Psoas muscle (tissue), 8 donors: ENCODE measurements around the gene HTR1B. TPM values are rescaled to one million over a fixed set of nuclear protein-coding genes. Genes with fewer than 3 reads are reported as not detected.

ENCODE experiments used
- ATAC-seq, 4 donors: fragments of 200-7000 bp; cut with Tn5 transposase; one replicate each; pipeline ENCODE4 v1.9.1; 2020; ENCODE audit warnings: moderate library complexity in 3 of 4, mild to moderate bottlenecking in 2 of 4
- DNase-seq, 2 donors: peaks; one replicate each; pipeline ENCODE4 v3.0.0-alpha.2; 2020
- H3K27ac ChIP-seq: fragments of 200-600 bp; one replicate; pipeline ENCODE4 v1.8.0; 2022
- H3K27me3 ChIP-seq, 3 donors: fragments of 200-600 bp in 1 of 3; one replicate each; pipeline versions ENCODE4 v1.6.1 to v1.8.0; 2013 to 2022; ENCODE audit warnings: low read length in 2 of 3, mild to moderate bottlenecking in 2 of 3, moderate library complexity in 1 of 3; ENCODE audit not compliant: insufficient read depth in 3 of 3
- H3K36me3 ChIP-seq, 2 donors: fragments of 200-600 bp in 1 of 2; one replicate each; pipeline versions ENCODE4 v1.6.1 to v1.8.0; 2013 to 2022; ENCODE audit warnings: low read depth in 1 of 2, mild to moderate bottlenecking in 1 of 2, moderate library complexity in 1 of 2; ENCODE audit not compliant: insufficient read depth in 1 of 2
- H3K4me1 ChIP-seq: fragments of 200-600 bp; one replicate; pipeline ENCODE4 v1.8.0; 2022
- H3K4me3 ChIP-seq: fragments of 200-600 bp; one replicate; pipeline ENCODE4 v1.8.0; 2022; ENCODE audit warnings: mild to moderate bottlenecking
- H3K9me3 ChIP-seq: fragments of 200-600 bp; one replicate; pipeline ENCODE4 v1.8.0; 2022
- WGBS, 3 donors: extraction: QIAGEN DNeasy Blood & Tissue Kit; methylation state at CpG; one replicate each; pipeline versions ENCODE4 v1.1.6 to v1.1.7; 2013; 5-methylcytosine and 5-hydroxymethylcytosine counted together
- intact Hi-C, 2 donors: fragments of 100-400 bp; cut with DNase I; formaldehyde crosslinking; loops; one replicate each; pipeline versions ENCODE4 v1.11.0 to v1.14.2; 2022
- polyA plus RNA-seq, 3 donors: library from polyadenylated mRNA; stranded (reverse); fragments of 200-250 nt; gene quantifications; one replicate each; pipeline ENCODE4 v1.2.3, GENCODE V29; 2013
- total RNA-seq, 4 donors: library from RNA; stranded (reverse); fragmentation: NEBNext Ultra II Directional in 2 of 4; extraction: Animal tissue kit (Norgen Biotek cat#: 25700) in 2 of 4; gene quantifications; one replicate each; pipeline versions ENCODE4 v1.2.1 to v1.2.4, GENCODE V29; 2021 to 2023
- TF ChIP-seq, protein P1 (sequence below): fragments of 200-600 bp; IDR thresholded peaks from one replicate; pipeline ENCODE4 v1.8.0; 2022; ENCODE audit warnings: antibody characterized with exemption
- donor health status: healthy with polysubstance abuse.
- donor health status: DM: no; HTN: no; CAD: no; lungs with moderate emphysema.
- donor health status: Bipolar disorder and iron deficiency.
- donor health status: healthy.
- donor health status: DM: yes; HTN: yes; CAD: no.
- donor health status: DM: no; HTN: no; CAD: no.
- donor health status: DM: no; HTN: no; CAD: no.
- donor health status: DM: yes; HTN: yes; CAD: no.

Gene HTR1B
- total and polyA plus RNA-seq, 7 donors, result 0.01 TPM; not detected in 6

DNA sequence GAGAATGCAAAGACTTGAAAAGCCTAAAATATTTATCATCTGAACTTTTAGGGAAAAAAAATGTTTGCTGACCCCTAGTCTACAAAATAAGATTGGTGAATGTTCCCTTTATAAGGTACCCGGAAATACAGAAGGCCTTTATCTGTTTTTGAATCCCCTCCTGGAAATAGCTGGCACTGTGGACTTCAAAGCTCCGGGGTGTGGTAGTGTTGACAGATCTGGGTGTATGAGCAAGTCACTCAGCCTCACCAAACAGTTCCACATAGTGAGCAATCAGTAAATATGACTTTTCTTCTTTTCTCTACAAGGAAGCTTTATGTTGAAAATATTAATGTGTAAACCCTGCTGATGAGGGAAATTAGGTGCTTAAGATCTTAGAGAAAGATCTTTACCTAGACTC is 29.2 kb upstream of the HTR1B start:
- WGBS, 3 donors, result 84 to 91% (median 87%) methylated on average over 2 of the region's 2 CpGs
- intact Hi-C loops, result no loop called here
- no peak for ATAC-seq

DNA sequence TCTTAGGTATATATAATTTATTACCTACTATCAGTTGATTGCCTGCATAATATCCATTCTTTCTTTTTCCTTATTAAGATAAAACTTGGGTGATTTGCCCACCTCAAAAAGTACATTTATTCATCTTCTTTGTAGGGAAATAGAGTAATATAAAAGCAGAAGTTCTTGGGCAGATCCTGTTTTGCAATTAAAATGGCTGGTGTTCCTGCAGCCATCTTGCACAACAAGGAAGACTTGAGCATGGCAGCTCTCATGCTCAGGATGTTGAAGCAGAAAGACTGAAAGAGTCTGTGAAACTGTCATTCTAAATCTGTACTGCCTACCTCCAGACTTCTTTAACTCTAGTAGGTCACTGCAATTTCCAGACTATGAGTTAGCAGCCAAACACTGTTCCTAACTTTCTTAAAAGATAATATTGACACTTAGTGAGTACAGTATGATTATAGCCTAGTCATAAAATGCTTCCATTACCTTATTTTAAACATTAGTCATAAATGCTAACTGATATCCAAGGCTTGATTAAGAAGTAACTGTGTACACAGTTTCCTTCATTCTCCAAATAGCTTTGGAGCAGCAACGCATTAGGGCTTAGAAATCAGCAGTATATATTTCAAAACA is 24.6 kb upstream of the HTR1B start:
- 80 to 85% (median 83%) methylated on average over 1 of the region's 1 CpG for WGBS, 3 donors
- Histone ChIP-seq H3K9me3 (no peaks in the 10 kb centered on the region), H3K4me1 (no peaks in the 10 kb centered on the region), H3K4me3 (no peak overlapping the region), H3K36me3 (no peaks in the 10 kb centered on the region), H3K27me3 (no peaks in the 10 kb centered on the region), H3K27ac (no peak overlapping the region)
- no peak for ATAC-seq
- TF ChIP-seq, protein P1, sequence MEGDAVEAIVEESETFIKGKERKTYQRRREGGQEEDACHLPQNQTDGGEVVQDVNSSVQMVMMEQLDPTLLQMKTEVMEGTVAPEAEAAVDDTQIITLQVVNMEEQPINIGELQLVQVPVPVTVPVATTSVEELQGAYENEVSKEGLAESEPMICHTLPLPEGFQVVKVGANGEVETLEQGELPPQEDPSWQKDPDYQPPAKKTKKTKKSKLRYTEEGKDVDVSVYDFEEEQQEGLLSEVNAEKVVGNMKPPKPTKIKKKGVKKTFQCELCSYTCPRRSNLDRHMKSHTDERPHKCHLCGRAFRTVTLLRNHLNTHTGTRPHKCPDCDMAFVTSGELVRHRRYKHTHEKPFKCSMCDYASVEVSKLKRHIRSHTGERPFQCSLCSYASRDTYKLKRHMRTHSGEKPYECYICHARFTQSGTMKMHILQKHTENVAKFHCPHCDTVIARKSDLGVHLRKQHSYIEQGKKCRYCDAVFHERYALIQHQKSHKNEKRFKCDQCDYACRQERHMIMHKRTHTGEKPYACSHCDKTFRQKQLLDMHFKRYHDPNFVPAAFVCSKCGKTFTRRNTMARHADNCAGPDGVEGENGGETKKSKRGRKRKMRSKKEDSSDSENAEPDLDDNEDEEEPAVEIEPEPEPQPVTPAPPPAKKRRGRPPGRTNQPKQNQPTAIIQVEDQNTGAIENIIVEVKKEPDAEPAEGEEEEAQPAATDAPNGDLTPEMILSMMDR, result no peak
- intact Hi-C loops, result no loop called here
- no peak for DNase-seq

More for the DNA sequence above, 29.2 kb upstream of the HTR1B start:
- no peak for DNase-seq
- H3K4me3 ChIP-seq, result no peak overlapping the region
- H3K27me3 ChIP-seq, result peaks cover 0 to 2% (median 0%) of the 10 kb centered on the region in 3 donors
- TF ChIP-seq, protein P1, result no peak
- H3K9me3 ChIP-seq, result no peaks in the 10 kb centered on the region
- no peaks in the 10 kb centered on the region for H3K36me3 ChIP-seq
- no peaks in the 10 kb centered on the region for H3K4me1 ChIP-seq
- H3K27ac ChIP-seq, result no peak overlapping the region

DNA sequence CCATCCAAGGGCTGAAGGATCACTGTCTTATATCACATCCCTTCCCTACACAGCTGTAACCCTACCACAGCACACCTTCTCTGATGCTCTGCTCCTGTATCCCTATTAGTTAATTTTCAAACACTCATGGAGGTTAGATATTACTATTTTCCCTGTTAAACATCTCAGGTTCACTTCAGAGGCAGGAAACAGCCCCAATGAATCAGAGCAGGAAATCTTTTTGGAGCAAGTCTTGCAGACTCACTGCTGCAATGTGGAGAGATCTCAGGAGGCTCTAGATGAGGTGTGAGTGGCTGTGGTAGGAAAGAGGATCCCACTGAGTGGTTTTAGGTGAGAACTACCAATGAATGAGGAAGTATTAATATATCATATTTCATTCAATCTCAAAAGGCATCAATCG is 19.7 kb upstream of the HTR1B start:
- Histone ChIP-seq H3K36me3 (no peaks in the 10 kb centered on the region), H3K9me3 (no peaks in the 10 kb centered on the region), H3K4me1 (no peaks in the 10 kb centered on the region), H3K27me3 (no peaks in the 10 kb centered on the region), H3K27ac (no peak overlapping the region), H3K4me3 (no peak overlapping the region)
- WGBS, 3 donors, result 72 to 83% (median 75%) methylated on average over 1 of the region's 1 CpG
- TF ChIP-seq, protein P1, result no peak
- DNase-seq (no peak), ATAC-seq (no peak)
- intact Hi-C loops, result no loop called here

- TF ChIP-seq, protein P1, result no peak
- Histone ChIP-seq H3K36me3 (no peaks in the 10 kb centered on the region), H3K27me3 (no peaks in the 10 kb centered on the region), H3K27ac (no peak overlapping the region), H3K4me1 (no peaks in the 10 kb centered on the region), H3K9me3 (no peaks in the 10 kb centered on the region), H3K4me3 (no peak overlapping the region)
- no peak for ATAC-seq
- DNase-seq, result no peak
- WGBS, 3 donors, result 88 to 92% (median 90%) methylated on average over 10 of the region's 10 CpGs
- intact Hi-C loops, result no loop called here
Observed at GRCh38 chr6:77474973-77475372, 11.7 kb upstream of the HTR1B start.
